ENCODE results near the gene GHR.

The GHR gene

DNA sequence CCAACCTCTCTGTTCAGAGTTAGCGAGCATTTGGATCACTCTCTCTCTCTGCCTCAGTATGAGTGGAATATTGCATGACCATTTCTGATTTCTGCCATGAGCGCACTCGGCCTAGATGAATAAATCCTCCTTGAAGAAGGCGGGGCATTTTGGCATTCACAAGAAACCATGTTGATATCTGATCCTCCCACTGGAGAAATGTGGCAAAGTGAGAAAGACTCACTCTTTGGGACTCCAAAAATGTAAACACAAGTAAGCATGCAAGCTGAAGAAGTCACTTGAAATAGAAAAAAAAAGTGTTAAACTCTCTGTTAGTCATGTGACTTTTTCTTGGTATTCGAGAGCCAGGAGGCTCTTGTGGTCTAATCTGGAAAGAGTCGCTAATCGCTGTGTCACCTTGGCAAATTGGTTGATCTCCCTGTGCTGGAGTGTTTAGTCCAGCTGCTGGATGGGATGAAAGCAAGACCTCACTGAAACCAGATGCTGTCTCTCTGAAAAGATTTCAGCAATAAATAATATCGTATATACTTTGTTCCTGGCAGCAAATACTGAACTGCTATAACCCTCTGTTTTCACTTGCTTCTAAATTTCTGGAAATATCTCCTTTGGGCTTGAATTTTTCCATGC, 95.5 kb downstream of the GHR start:
- no peak for DNase-seq

DNA sequence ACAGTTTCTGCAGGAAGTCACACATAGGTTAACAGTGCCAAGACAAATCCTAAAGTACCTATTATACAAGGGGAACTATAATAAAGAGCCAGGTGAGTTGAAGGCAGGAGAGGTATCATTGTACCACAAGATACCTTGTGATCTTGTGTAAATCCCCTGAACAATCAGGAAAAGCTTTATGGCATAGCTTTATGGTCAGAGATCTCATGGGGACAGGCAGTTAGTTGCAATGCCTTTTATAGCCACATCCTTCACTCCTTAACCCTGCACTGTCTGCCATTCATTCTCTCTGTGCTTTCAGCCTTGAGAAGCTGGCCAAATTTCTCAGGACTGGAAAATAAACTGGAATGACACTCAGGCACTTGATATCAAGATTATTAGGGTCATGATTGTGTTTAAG, 97.0 kb downstream of the GHR start:
- DNase-seq: no peak

DNA sequence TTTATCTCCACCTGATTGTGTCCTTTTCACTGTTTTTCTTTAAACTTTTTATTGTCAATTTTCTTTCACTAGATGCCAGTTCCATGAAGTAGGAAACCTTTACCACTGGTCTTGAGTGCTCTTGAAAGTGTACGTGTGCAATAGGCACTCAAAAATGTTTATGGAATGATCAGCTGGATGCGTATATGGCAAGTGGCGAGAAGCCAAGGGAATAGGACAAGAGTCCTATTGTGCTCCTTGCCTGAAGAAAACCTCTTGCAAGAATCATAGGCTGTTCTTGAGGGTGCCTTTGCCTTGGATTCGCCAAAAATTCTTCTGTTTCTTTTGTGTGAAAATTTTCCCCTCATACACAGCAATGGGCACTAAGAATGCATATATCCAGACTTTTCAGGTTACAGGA, 97.7 kb downstream of the GHR start:
- no peak for DNase-seq

DNA sequence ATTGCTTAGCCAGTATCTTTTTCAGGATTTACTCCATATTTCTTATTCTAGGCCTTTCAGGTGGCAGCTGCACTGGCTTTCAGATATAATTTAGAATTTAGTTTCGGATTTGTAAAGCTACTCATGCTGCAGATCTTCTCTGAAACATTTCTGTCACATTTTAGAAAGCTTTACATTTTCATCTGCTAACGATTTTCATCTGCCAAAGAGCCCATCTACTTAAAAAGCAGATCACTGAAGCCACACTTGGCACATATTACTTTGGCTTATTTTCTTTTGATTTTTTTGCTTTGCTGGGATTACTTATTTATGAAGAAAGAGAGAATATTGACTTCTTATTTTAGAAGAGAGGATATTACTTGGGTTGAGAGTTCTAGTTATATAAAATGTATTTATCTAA, 98.2 kb downstream of the GHR start:
- DNase-seq: no peak

DNA sequence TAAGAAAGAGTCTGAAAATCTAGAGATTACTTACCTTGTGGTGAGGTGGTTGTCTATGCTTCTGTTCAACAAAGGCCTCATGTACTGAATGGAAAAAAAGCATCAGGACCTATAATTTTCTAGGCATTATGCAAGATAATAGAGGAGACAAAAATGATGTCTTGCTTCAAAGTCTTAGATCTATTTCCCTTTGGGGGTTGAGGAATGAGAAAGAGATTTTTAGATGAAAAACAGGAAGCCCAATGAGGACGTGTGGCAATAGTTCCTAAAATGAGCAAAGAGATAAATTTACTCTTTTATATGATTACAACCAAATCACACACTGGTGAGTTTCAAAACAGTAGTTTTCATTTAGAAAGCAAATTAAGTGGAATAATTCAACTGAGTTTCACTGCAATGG, 99.5 kb downstream of the GHR start:
- no peak for DNase-seq

DNA sequence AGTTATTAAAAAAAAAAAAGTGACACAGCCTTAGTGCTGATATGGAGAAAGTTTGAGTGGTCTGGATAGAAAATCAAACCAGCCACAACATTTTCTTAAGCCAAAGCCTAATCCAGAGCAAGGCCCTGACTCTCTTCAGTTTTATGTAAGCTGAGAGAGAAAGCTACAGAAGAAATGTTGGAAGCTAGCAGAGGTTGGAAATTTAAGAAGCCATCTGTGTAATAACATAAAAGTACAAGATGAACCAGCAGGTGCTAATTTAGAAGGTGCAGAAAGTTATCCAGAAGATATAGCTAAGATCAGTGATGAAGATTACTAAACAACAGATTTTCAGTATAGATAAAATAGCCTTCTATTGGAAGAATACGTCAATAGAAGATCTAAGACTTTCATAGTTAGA, 102.9 kb downstream of the GHR start:
- no peak for DNase-seq

DNA sequence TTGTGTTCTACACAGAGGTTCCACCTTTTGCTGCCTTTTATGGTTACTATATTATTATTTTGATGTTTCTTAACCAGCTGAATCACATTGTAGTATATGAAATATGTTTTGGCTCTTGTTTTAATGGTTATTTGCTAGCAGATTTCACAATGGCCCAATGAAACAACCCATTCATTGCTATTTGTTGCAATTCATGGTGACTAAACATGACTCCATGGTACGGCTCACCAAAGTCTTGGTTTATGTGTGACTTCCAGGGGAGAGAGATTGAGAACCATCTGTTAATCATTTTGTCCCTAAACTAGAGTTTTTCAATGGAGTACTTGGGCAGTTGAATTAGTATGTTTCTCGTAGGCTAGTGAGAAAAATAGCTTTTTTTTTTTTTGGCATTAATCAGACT, 108.4 kb downstream of the GHR start:
- DNase-seq: no peak

DNA sequence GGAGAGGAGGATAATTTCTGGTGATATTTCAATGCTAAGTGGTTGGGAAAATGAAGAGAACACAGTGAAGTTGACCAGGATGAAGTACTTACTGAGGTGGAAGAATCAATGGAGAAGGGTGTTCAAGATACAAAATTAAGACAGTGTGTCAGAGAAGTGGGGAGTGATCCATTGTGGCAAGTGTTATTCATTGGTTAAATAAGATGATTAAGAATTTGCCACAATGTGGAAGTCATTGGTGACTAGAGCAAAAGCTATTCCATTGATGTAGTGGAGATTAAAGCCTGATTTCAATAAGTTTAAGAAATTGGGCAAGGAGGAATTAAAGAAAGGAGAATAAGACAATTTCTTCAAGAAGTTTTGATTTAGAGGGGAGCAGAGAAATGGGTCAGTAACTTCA, 118.9 kb downstream of the GHR start:
- DNase-seq: no peak

DNA sequence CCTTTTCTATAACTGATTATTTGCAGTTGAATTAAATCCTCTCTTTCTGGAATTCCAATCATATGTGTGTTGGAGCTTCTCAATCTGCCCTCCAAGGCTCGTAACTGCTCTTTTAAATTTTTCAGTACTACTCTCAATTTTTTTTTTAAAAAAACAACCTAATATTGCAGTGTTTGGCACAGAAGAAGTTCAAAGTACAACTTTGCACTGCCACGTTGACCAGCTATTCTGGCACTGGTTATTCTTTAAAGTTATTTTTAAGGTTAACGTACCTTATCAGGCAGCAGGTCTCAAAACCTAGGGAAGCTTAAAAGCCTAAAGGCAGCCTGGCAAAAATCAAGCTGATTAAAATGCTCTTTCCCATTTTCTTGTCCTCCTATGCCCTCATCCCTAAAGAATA, 120.5 kb downstream of the GHR start:
- no peak for DNase-seq

DNA sequence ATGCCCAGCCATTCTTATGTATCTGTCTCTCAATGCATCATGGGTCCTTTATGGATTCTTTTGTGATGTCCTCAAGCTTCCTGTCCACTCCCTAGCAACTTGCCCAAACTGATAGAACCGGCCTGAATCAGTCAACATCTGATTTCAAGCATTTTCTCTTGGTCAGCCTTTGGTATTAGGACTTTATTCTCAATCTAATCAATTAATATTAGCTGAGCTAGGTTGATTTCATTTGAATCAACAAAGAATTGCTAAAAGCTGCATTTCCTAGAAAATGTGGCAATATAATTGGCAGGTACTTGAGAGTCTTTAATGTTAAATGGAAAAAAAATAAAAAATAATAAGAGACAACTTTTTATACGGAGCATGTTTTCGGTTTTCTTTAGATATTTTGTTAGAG, 121.8 kb downstream of the GHR start:
- DNase-seq: no peak

DNA sequence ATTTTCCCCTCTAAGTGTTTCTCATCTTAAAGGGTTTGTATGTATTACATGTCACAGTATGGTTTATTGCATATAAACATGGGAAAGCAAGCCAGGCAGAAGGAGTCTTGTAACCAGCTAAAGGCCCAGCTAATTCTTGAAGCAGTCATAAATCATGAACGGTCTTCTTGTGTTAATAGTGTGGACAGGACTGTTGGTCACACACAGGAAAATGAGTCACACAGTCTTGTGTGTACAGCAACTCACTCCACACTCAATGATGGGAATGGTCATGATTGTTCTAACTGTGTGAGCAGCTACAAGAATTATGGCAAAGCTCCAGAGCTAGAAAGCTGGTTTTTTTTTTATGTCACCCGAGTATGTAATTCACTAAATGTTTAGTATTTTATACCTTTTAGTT, 123.9 kb downstream of the GHR start:
- no peak for DNase-seq

DNA sequence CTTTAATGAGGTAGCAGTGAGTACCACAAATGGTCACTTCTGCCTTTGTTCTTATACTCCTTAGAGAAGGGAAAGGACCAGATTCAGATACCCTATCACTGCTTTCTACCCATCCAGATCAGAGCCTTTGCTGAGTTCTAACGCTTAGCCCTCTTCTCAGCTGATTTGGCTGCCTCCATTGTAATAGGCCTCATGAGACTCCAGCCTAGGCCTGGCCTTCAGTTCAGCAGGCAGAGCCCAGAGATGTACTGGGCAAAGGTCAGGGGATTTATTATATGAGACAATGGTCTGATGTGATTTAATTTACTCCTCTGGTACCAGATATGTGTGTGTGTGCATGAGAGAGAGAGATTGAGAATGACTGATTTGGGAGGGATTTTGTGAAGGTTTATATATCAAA, 124.7 kb downstream of the GHR start:
- no peak for DNase-seq

DNA sequence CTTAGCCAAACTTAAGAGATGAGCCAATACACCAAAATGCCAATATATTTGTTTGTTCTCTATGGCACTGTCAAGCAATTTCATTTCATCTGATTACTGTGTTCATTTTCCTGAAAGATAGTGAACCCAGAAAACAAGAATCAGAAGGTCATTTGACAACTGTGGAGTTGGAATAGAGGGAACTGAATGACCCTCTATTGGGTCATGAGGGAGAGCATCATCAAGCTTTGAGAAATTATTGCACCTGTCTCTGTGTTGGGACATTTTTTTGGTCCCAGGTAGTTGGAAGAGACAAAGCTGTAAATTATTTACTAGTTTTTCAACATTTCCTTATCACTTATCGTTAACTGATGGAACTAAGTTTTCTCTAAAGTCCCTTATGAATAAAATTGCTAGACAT, 129.4 kb downstream of the GHR start:
- DNase-seq: no peak

DNA sequence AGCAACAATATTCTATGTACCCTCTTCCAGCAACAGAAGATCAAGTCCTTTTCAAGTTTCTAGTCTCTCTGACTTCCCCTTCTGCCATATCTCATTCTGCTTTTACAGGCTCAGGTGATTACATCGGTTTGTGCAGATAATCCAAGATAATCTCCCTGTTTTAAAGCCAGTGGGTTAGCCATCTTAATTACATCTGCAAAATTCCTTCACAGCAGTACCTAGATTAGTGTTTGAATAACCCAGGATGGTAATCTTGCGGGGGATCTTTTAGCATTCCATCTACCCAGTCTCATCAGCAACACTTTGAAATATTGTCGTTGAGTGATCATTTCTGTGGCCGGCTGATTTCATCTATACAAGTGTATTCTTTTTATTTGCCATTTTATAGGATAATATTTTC, 130.2 kb downstream of the GHR start:
- DNase-seq: no peak

DNA sequence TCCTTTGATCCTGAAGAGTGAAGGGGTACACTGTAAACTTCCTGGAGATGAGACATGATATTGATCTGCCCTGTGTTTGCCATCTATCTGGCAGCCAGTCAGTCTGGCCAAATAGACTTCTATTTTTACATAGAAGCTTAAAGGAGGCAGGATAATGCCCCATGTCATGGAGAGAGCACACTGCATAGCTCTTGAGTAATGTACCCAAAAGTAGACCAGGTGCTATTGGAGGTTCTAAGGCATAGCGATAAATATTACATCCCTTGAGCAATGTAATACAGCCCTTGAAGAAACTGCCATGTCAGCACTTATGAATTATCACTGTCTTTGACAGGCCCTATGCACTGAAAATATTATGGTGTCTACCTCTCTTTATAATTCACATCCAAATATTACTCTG, 131.8 kb downstream of the GHR start:
- no peak for DNase-seq

DNA sequence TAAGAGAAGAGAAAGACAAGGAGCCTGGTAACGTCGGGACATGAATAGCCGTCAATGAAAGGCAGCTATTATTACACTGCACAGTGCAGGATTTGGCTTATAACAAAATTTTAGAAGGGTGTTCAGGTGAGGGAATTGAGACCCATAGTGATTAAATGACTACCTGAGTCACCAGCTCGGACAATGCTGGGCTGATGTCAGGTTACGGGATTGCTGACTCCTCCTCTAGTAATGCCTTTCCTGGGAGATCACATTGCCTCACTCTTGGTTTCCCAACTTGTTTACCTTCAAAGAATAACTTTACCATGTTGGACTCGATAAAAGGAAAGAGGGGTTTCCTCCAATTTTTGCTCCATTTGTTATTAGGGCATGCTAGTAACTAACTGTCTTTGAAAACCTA, 132.6 kb downstream of the GHR start:
- no peak for DNase-seq

DNA sequence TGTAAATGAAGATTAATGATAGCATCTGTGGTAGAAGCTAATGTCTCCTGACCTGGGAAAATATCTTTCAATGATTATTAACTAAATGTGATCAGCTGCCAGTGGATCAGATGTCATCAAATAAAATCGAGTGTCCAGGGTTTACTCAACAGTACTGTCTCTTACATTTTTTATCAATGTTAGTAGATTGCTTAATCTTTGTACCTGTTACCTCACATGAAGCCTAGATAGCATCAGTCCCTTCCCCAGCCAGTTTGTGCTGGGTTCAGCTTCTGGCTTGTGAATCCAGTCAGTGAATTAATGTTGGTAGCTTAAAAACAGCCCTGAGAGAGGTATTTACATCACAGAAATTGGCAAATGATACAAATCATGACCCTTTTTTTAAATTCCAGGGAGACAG, 134.4 kb downstream of the GHR start:
- DNase-seq: no peak

DNA sequence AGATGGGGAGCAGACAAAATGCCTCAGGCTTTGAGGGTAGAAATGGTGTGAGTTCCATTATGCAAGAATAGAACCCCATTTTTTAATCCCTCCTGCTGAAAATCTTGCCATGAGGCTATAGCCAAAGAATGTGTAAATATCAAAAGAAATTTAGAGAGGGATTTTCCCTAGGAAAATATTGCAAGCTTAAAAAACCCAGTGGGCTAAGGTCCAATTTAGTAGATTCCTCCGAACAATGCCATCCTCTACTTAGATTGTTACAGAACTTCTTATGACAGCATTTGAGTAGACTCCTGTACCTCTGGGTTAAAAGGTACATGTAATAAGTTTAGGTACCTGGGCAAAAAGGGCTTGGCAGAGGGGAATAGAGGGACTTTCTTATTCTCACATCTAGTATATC, 138.4 kb downstream of the GHR start:
- DNase-seq: no peak

DNA sequence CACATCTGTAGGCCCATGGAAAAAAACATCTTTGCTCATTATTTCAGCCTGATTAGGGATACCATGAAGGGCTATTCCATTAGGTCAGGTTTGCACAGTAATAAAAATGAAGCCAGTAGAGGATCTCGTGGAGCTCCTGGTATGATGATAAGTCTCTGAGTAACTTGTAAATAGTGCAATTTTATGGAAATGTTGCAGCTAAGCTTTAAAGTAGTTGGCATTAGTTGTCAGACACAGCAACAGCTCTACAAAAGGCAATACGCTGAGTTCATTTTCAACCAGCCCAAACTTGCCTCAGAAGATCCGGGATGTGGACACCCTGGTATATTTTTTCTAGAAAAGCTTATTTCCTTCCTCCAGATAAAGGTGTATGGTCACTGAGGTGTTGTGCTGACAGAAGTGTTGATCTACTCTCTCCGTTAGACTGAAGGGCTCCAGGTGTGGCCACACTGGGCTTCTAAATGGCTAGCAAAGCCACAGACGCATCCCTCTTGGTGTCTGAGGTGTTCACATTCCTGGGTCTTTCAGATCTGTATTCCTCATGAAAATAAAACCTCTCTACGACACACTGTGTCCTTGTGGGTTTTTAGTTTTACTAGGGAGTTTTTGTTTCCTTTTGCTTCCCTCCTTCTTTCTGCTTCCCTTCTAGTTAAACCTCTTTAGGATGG, 141.6 kb downstream of the GHR start:
- DNase-seq: no peak

DNA sequence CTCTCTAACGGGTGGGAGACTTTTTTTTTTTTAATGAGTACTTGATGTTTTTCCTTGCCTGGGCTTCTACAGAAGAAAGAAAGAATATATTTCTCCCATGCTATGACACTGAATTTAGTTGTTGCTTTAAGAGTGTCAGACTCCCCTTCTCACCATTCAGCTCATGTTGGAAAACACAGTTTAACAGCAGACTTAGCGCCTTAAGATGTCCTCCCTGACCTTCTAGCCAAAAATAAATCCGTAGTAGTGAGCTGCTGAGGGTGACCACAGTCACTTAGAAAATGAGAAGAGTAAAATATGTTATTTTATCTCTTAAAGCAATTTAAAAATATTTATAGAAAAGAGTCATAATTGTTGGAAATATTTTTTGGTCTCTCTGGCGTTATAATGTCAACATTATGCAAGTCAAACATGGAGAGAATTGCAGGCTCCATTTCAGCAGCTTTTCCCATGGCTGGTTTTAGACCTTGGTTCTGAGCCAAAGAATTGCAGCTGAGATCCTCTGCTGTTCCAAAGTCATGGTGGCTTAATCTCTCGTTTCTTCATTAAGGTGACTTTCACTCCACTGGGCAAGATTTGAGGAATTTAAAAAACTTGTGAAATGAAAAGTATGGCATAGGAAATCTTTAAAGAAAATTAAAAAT, 143.5 kb downstream of the GHR start:
- no peak for DNase-seq

DNA sequence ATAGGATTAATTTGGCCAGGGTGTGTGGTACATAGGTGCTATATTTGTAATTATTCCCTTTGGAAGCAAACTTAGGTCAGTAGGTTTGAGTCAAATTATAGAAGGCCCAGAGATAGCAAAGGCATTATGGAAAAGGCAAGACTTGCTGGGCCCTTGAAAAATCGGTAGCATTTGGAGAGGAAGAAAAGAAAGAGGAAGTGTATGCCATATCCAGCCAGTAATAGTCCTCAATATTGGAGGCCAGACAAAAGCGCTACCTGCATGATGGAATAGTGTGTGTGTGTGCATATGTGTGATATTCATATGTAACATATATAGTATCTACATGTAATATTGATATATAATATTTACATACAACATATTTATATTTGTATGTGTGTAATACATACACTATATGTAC, 146.1 kb downstream of the GHR start:
- no peak for DNase-seq

DNA sequence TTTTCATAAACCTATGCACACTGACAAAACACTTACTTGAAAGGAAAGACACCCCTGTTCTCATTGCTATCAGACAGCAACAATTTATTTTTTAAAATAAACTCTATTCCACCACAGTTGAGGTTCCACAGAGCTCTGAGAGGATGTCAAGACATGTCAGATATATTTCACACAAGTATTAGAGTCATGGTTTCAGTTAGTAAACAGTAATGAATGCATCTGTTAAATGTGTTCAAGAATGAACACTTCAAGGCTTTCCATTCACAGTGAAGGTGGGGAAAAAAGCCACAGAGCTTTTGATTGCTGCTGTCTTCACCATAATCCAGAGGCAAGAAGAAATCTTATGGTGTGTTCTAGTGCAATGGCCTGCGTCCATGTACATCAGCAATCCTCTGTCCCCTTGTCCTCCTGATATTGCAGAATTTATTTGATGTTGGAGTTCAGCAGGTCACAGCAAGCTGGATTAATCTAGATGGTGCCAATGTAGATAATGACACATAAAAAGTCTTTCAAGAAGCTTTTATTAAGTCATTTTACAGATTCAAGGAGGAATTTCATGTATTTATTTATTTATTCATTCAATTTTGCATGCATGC, 146.8 kb downstream of the GHR start:
- DNase-seq: no peak

DNA sequence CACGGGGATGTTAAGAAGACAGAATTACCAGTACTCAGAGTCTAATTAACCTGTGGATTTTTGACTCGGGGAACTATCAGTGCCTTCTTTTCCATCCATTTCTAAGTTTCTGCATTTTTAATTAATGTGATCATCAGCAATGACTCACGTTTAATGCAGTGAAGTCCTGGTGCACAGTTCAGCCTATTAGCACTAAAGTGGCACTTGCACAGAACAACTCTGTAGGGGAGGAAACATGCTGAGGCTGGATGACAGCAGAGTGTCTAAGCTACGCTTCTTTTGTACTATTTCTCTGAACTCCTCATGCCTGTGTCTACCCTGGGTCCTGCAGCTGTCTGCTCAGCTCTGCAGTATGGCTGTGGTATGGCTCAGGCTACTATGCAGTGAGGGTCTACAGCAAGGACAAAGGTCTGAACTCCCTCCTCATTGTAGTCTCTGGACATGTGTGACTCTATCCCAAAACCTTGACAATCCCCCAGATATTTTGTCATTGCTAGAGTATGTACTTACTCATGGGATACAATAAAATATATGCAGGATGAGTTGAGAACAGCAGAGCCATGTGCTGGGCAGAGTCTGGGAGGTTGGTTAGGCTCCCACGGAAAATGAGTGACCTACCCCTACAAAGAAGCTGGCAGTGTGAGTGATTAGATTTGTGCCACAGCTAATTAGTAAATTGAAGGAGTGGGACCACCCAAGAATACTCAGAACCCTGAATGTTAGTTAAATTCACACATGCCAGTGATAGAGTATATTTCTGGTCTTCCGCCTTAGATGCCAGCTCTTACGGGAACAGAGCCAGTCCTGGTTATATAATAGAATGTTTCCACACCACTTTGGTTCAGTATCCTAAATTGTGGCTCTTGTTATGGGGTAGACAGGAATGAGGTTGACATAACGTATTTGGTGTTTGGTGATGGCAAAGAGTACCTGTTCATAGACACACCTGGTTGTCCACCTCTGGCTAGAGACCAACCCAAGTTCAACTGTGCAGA, 148.0 kb downstream of the GHR start:
- DNase-seq: no peak
